GM21825 (cell line): Measurements from ENCODE around the gene SEPTIN5.

Experiments used
- ATAC-seq: cut with Tn5 transposase; IDR thresholded peaks from one replicate; pipeline ENCODE4 v1.9.1; 2021; ENCODE audit warnings: mild to moderate bottlenecking, moderate library complexity; ENCODE audit not compliant: unreplicated experiment

Gene SEPTIN5

DNA sequence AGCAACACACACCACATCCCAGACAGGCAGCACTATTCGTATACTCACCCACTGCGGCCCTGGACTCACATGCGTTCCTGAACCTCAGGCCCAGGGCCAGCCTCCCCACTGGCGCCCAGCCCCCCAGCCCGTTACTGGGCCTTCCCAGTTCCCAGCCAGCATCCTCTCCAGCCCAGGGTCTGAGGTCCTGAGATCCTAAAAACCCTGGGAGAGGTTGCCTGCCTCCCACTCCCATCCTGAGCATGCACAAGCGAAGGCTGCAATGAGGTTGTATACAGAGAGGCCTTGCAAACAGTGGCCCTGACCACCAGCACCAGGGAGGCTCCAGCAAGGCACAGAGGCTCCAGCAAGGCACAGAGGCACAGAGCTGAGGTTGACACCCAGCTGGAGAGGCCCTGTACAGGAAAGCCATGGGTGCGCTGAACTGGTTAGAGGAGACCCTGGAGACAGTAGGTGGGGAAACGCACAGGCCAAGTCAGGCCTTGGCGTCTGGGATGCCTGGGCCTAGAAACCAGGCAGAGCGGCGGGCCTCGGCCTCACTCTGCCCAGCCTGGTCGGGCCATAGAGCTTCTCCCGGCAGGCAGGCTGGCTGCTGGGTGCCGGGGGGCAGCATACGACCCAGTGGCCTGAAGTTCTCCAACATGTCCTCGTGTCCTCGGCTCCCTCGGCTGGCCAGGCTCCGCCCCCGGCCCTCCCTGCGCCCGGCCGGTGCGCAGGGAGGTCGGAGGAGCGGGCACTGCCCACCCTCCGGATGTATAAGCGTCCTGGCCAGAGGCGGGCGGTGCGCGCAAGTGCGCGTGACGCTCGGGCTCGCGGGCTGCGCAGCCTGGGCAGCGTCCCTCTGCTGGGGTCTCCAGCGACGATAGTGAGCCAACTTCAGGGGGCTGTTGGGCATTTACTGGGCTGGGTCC, 43.9 kb downstream of the SEPTIN5 start:
- ATAC-seq: no peak

DNA sequence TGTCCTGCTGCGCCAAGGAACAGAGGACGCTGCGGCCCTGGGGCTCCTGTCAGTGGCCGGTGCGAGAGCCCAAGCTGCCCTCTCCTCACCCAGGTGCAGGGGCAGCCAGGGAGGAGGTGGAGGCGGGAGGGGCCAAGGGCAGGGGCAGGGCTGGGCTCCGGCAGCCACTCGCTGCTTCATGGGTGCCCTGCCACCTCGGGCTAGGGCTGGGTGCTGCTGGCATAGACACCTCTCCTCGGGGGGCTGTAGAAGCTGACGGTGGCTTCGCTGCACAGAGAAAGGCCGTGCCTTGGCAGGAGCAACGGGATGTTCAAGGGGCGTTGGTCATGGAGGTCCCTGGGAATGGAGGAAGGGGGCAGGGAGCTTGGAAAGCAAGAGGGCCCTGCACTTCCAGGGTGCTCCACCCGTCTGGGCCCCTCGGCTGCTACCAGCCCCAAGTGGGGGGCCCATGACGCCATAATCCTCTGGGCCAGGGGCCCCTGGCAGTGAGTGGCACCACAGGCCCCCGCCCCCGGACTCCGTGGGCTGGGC, 44.7 kb downstream of the SEPTIN5 start:
- ATAC-seq: no peak

DNA sequence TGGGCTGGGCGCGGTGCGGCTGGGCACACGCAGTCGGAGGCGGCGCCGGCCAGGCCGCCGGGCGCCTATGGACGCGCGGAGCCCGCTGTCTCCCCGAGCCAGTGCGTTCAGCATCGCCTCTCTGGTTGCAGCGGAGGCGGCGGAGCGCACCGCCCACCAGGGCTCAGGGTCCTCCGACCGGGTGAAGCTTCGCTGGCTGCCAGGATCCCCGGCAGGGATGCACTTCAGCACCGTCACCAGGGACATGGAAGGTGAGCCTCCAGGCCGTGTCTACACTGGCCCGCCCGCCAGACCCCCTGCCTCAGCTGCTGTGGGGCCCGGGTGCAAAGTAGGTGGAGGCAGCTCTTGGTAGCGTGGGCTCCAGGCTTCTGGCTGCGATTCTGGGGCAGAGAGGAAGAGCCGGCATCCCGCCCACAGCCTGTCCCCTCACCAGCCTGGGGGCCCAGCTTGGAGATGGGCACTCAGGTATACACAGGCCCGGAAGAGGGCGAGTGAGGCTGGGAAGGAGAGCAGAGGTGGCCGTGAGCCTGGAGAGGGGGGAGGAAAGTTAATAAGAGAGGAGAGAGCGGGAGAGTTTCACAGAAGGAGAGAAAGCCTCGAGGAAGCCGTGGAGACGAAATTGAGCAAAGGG, 45.2 kb downstream of the SEPTIN5 start:
- no peak for ATAC-seq

DNA sequence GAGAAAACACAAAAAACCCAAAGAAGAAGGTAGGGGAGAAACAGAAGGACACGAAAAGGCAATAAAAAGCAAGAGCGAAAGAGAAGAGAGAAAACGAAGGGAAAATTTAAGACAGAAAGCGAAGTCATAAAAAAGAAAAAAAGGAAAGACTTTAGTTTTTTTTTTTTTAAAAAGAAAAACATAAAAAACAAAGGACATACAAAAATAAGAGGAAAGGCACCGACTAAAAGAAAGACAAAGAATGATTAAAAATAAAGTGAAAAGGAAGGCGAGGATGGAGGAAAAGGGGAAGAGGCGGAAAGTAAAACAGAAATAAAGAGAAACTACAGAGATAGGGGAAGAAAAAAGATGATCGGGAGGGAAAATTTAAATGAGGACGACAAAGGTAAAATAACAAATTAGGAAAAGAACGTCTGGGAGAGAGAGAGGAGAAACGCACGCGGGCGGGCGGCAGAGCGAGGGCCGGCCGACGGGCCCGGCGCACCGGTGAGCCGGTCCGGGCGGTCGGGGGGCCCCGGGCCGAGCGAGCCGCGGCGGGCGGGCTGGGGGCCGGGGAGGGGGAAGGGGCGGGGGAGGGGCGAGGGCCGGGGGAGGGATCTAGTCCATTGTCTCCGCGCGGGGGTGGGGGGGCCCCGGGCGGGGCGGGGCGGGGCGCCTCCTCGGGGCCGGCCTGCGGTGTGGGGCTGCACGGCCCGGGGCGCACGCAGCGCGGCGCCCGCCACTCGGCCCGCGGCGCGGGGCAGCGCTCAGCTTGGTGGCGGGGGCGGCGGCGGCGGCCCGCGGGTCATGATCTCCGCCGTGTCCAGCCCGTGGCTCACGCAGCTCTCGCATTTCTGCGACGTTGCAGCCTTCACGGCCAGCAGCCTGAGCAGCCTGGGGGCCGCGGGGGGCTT, 46.0 kb downstream of the SEPTIN5 start, which contains the start of gene TBX1:
Gene TBX1 (plus strand): TSS at position 721 of the 893 bp plus-strand sequence. CDS start 66 bp downstream, at position 787.
- no peak for ATAC-seq

DNA sequence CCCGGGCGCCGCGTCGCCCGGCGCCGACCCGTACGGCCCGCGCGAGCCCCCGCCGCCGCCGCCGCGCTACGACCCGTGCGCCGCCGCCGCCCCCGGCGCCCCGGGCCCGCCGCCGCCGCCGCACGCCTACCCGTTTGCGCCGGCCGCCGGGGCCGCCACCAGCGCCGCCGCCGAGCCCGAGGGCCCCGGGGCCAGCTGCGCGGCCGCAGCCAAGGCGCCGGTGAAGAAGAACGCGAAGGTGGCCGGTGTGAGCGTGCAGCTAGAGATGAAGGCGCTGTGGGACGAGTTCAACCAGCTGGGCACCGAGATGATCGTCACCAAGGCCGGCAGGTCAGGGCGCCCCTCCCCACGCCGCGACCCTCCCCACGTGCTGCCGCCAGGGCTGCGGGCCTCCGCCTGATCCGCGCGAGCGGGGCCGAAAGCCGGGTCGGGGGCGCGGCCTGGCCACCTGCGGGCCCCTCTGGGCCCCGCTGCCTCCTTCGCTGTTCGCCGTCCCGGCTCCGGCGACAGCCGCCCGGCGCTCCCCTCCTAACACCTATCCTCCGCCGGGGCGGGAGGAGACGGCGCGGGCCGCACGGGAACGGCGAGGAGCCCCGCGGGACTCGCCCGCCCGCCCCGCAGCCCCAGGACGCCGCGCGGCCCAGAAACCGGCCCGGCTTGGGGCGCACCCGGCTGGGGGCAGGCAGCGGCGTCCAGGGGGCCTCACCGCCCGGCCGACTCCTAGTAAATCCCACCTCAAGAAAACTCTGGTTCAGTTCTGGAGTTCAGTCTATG, 46.8 kb downstream of the SEPTIN5 start:
- no peak for ATAC-seq

GRCh38 chr22:19761725-19762567, 47.6 kb downstream of the SEPTIN5 start:
- ATAC-seq: no peak

DNA sequence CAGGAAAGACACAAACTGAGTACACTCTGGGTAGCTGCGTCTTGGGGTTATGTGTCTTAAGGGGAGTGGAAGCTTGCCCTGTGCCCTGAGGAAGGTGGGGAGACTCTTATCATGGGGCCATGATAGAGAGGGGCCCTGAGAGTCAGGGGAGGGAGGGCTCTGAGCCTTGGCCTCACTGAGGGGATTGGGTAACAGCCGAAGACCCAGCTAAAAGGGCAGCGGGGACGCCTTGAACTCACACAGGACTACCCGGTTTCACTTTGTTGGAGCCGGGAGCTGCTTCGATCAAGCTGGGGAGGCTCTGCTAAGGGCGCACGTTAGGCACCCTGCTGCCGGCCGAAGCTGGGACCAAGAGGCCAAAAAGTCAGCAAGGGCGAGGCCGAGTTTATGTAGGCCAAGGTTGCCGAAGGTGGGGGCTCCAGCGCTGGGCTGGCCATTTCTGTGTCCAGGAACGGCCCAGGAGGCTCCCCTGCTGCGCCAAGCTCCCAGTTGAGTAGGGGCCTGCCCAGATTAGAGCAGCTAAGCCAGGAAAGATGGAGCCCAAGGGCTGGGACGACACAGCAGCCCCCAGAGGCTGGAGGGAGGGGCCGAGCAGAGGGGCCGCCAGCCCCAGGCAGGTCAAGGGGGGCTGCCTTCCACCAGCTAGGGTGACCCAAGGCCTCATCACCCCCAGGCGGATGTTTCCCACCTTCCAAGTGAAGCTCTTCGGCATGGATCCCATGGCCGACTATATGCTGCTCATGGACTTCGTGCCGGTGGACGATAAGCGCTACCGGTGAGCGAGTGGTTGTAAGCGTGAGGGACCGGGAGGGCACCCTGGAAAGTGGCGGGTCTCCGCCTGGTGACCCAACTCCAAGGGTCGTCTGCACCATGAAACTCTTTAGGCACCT, 48.5 kb downstream of the SEPTIN5 start:
- ATAC-seq: no peak

DNA sequence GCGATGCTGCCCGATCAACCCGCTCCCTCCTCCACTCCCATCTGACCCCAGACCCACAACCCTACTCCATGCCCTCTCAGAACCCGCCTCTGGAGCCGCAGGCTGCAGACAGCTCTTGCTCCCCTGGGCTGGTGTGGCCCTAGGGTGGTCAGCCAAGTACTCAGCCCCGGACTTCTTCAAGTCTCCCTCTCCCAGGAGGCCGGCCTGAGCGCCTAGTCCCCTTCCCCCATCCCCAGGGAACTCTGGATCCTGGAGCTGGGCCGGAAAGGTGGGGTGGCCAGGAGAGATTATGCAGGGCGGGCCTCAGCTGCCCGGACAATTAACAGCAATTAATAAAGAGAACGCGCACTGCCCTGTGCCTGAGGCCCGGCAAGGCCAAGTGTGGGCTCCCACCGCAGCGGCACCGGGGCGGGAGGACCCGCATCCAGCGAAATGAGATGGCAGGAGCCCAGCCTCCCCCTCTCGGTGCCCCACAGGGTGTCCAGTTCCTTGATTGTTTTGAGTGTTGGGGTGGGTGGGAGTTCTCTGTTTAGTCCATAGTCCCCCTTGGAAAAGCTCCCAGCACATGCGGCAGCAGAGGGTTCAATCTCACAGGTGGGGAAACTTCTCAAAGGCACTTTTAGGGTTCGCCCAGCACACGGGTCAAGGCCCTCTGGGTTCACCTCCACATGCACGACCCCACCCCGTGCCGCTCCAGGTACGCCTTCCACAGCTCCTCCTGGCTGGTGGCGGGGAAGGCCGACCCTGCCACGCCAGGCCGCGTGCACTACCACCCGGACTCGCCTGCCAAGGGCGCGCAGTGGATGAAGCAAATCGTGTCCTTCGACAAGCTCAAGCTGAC, 49.4 kb downstream of the SEPTIN5 start:
- ATAC-seq: no peak

DNA sequence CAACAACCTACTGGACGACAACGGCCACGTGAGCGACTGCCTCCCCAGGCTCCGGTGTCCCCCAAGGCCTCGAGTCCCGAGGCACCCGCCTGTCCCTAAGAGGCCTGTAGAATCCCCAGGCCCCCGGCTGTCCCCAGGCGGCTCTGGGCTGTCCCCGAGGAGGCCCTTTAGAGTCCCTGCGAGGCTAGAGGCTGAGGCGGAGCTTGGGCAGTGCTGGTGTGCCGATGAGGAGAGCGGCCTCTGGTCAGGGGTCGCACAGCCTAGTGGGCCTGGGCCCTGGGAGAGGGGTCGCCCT, 49.9 kb downstream of the SEPTIN5 start:
- ATAC-seq: no peak

DNA sequence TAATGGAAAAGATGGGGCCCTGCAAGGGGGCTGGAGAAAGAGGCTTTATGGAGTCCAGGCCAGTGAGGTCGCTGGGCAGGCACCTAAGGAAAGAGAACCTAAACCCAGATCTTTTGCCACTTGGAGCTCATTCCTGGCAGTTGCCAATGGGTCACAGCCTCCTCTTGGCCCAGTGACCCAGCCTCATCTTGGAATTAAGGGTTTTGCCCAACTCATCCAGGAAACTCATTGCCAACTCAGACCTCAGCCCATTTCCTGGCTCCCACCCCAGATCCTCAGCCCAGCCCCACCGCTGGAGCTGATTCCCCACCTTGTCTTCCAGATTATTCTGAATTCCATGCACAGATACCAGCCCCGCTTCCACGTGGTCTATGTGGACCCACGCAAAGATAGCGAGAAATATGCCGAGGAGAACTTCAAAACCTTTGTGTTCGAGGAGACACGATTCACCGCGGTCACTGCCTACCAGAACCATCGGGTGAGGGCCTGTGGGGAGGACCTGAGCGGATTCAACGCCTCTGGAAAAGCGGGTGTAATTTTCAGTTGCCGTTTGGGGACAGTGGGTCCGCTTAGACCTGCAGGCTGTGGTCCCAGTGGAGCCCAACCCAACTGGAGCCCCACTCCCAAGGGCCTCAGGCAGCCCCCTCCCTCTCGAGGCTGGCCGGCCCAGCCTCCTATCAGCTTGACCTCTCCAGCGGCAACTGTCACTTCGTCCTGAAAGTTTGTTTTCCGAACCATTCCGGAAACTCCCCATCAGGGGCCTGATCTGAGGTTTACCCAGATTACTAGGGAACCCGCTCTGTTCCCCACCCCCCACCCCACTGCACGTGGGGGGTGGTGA, 50.6 kb downstream of the SEPTIN5 start:
- ATAC-seq: no peak

- no peak for ATAC-seq
Observed at GRCh38 chr22:19765477-19766239, 51.4 kb downstream of the SEPTIN5 start.

GRCh38 chr22:19766240-19766510, 51.9 kb downstream of the SEPTIN5 start:
- no peak for ATAC-seq

GRCh38 chr22:19766511-19767426, 52.5 kb downstream of the SEPTIN5 start:
- ATAC-seq: no peak

DNA sequence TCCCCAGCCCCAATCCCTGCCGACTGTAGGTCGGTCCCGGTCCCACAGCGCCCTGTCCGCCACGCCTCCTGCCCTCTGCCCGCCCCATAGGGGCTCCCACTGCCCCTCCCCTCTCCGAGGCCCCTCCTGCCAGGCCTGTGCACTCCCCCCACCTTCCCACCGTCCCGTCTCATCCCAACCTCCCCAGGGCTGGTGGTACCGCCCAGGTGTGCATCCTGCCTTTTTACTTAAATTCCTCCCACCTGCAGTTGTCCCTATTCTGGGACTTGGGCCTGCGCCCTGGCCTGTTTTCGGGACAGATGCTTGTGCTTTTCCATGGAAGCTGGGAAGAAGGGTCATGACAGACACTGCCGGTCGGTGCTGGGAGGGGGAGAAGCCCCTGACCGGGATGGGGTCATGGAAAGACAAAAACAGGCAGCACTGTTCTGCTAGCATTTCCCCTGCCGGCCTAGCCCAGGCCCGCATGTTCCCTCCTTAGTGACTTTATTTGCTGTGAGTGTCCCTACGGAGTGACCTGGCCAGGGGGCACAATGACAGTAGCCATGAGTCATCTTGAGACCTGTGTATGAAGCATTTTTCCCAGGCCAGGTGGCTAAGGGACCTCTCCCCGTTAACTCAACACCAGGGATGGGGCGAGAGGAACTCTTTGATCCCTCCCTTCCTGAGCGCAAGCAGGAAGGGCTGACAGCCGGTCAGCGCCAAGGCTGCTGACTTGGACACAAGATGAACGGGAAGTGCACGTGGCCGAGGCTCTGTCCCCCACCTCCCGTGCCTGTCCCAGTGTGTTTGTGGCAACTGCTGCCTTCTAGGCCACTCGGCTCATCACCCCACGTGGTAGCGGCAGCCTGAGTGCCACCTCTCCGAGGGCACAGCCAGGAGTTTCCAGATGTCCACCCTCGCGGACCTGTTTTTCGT, 53.4 kb downstream of the SEPTIN5 start:
- no peak for ATAC-seq
